ENCODE results near the gene EIF4EBP3.

- no peak for TF ChIP-seq FOXP1 (CRISPR knock-in tag; IDR thresholded peaks at IDR 0.05; ENCODE audit: borderline replicate concordance)
- TF ChIP-seq KAT7 (CRISPR knock-in tag; IDR thresholded peaks at IDR 0.05; ENCODE audit: borderline replicate concordance): no peak
- no peak for TF ChIP-seq TEAD1 (CRISPR knock-in tag; IDR thresholded peaks at IDR 0.05)
Measured at GRCh38 chr5:140540227-140540626, 7.2 kb upstream of the EIF4EBP3 start.
